Hematopoietic multipotent progenitor cell treated with erythropoietin and hydrocortisone succinate and interleukin-3 and kit ligand, for 8 days (in vitro differentiated cells): ENCODE results near the gene F3.

Experiments used
- DNase-seq: peaks from one replicate; pipeline ENCODE4 v3.0.0-alpha.2; 2015

F3 gene

GRCh38 chr1:94551449-94551848, 9.9 kb upstream of the F3 start:
- DNase-seq: no peak

- DNase-seq: no peak
Measured at GRCh38 chr1:94550800-94551241, 9.3 kb upstream of the F3 start.

- no peak for DNase-seq
Measured at GRCh38 chr1:94550396-94550795, 8.8 kb upstream of the F3 start.

DNA sequence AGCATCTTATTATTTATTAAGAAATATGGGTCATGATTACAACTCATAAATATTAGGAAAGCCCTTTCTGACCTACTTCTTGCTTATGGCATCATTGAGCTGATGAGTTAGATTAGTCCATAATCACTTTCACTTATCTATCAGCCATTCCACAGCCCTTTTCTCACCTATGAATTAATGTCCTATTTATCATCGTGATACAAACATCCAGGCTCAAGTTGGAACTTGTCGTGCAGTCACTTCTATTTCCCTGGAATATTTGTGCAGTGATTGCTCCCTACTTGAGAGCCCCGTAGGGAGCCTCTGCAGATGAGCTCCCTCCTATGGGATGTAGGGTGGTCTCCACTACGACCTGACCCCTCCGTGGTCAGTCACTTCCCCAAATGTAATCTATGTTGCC, 8.1 kb upstream of the F3 start:
- no peak for DNase-seq

- peak; percentile 38 for DNase-seq
Measured at GRCh38 chr1:94544706-94545490, 3.3 kb upstream of the F3 start.

DNA sequence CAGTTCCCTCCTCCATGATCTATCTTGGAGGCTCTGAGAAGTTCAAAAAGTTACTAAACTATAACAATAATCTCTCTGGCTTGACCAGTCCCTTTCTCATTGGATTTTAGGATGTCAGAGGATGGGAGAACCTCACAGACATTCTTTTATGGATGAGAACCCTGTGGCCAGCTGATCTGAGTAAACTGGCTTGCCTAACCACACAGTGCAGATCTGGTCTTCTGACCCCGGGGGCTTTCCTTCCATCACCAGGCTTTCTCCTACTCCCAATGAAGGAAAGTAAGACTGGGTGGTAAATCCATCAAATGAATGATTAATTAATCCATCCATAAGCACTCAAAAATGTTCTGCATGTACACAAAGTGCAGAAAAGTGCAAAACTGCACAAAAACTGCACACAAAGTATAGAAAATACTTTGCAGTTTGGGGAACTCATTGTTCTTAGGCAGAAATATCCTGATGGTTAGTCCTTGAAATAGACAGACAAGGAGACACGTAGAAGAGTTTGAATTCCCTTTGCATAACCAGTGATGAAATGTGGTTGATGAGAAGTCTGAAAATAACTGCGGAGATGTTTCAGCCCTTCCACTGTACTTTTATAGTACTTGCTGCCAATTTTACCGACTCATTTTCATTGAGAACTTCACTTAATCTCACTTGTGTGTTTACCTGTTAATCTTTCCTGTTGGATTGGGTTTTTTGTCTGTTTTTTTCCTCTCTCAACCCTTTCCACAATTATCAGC, 2.5 kb upstream of the F3 start:
- no peak for DNase-seq

DNA sequence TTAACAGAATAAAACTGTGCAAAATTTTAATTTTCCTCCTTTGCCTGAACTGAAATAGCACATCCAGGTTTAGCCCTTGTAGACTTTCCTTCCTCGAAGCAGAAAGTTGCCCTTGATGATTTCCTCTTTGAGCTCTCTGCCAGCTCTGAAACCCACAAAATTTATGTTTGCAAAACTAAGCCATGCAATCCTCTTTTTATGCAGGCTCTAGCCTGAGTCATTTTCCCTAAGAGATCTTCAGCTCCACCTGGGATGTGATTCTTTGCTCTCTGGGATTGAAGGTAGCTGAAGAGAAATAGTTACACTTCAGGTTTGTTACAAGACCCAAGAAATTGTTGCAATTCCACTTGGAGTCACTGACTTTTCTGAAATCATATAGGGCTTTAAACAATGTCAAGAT, 1.4 kb upstream of the F3 start:
- DNase-seq: no peak

DNA sequence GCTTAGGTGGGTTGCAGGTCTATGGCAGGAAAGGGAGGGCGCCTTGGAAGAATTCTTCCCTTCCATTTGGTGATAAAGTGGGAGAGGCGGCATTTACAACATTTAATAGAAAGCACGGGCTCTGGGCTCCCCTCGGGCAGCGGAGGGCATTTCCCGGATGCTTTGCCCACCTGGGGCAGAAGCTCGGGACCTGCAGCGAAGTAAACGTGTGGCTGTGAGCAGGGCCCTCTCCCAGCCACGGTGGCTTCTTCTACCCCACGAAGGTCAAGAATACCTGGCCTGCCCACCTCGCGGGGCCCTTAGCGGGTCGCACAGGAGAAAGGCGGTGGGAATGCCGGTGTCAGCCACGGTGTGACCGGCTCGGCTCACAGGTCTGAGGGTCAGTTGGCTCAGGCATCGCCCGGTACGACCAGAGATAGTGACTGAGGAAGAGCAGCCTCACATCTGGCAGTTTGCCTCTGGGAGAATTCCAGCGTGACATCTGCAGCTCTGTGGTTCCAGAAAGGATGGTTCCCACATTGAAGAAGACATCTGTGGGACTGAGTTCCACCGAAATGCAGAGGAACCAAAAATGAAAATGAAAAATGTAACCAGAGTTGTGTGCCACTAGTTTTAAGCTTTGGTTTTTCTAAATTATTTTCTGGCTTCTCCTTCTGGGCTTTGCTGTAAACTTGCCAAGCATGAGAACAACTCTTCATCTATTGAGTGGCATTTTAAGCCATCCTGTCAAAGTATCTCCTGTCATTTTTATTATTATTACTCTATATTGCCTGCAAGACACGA, 720 bp upstream of the F3 start:
- DNase-seq: no peak

GRCh38 chr1:94540440-94541245, 916 bp downstream of the F3 start:
- DNase-seq: no peak

- no peak for DNase-seq
Measured at GRCh38 chr1:94539496-94539895, 2.1 kb downstream of the F3 start.

GRCh38 chr1:94538243-94538827, 3.2 kb downstream of the F3 start:
- DNase-seq: no peak

DNA sequence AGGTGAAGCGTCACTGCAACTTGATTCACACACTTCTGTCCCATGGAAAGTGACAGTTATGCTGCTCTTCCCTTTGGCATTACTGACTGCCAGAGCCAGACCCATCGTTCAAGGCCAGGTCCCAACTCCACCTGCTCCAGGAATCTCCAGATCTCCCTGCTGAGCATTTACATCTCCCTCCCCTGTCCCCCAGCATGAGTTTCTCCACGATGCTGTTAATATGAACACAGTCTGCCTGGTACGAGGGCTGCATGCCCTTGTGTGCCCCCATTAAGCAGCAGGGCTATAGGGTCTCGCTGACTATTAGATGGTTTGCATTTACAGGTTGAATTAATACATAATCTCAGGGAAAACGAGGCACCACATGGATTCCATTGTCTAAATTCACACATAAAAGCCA, 4.3 kb downstream of the F3 start:
- no peak for DNase-seq

DNA sequence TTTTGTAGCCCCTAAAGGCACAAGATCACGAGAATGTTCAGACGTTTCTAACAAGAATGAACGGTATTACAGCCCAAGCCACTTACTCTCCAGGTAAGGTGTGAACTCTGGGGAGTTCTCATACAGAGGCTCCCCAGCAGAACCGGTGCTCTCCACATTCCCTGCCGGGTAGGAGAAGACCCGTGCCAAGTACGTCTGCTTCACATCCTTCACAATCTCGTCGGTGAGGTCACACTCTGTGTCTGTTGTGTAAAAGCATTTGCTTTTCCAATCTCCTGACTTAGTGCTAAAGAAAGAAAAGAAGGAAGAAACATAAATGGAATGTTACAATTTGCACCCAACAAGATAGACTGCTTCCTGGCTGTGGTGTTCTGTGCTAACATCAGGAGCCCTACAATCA, 5.7 kb downstream of the F3 start:
- no peak for DNase-seq

DNA sequence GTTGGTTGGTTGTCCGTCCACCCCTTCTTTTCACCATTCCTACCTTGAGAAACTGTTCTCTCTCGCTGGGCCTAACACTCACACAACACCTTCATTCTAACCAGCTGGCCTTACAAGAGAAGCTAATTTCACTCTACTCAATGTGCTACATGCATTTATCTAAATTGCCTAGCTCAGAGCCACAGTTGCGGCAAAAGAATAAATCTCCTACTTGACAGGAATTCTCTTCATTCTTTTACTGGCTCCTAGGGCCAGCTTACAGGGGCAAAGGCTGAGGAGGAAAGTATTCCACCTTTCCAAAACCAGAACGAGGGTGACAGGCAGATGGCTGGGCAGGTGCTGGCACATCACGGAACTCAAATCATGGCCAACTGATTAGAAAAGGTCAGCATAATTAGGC, 6.5 kb downstream of the F3 start:
- DNase-seq: no peak

DNA sequence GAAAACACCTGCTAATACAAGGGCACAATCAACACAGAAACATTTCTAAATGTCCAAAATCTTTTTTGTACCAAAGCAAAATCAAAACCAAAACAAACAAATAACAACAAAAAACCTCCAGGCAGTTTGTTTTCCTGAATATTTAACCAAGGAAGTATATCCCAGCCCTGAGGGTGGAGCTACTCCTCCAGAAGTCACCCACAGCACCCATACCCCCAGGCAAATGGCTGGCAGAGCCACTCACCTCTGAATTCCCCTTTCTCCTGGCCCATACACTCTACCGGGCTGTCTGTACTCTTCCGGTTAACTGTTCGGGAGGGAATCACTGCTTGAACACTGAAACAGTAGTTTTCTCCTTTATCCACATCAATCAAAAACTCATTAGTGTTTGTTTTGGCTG, 9.5 kb downstream of the F3 start:
- no peak for DNase-seq

DNA sequence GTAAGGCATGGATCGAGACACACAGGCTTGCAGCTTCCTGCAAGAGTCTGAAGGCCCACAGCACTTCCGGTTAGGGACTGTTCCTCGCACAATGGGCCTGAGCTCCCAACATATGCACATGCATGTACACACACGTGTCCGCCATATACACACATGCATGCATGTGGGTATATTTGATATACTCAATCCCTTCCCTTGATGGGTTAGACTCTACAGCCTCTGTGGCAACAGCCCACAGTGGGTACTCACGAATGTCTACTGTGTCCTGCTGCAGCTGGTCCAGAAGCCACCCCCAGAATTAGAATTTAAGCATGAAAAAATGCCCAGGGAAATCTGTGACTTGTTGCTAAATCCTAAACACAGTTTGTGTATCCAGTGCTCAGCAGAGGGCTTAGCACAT, 9.9 kb downstream of the F3 start:
- no peak for DNase-seq

- DNase-seq: no peak
Measured at GRCh38 chr1:94530373-94530878, 11.1 kb downstream of the F3 start.

GRCh38 chr1:94529416-94529815, 12.1 kb downstream of the F3 start:
- DNase-seq: no peak

DNA sequence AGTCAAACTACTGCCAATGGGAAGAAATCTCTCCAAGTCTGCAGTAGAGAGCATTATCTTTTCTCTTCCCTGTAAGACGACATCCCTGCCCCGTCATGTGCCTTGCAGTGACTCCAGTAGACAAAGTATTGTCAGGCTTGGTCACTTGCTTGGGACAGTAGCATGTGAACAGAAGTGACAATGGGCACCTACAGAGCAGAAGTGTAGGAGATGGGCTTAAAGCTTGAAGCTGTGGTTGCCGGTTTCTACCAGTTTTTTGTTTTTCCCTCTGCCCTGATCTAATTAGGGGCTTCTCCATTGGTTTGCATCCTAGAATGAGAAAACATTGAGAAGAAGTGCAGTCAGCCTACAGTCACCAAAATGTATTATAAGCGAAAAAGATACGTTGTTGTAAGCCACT, 12.7 kb downstream of the F3 start:
- DNase-seq: no peak

- DNase-seq: no peak
Measured at GRCh38 chr1:94528299-94528698, 13.3 kb downstream of the F3 start.

GRCh38 chr1:94527447-94528031, 14.0 kb downstream of the F3 start:
- DNase-seq: peak; percentile 59
